ENCODE measurements around the gene PRDM12.

The PRDM12 gene

DNA sequence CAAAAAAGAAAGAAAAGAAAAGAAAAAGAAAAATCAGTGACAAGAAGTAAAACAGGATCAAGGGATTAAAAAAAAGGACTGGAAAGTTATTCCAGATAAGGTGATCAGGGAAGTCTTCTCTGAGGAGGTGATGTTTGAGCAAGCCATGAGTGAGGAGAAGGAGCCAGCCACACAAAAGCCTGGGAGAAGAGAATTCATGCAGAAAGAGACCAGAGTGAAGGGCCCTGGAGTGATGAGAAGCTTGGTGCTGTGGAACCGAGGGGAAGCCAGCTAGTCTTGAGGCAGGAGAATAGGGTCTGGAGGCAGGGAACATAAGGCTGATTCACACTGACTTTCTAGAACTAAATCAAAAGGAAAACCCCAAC is 25.2 kb downstream of the PRDM12 start:
- H3K4me3 ChIP-seq (ENCODE audit: low read length), result no peak overlapping the region
- TF ChIP-seq, protein P1, sequence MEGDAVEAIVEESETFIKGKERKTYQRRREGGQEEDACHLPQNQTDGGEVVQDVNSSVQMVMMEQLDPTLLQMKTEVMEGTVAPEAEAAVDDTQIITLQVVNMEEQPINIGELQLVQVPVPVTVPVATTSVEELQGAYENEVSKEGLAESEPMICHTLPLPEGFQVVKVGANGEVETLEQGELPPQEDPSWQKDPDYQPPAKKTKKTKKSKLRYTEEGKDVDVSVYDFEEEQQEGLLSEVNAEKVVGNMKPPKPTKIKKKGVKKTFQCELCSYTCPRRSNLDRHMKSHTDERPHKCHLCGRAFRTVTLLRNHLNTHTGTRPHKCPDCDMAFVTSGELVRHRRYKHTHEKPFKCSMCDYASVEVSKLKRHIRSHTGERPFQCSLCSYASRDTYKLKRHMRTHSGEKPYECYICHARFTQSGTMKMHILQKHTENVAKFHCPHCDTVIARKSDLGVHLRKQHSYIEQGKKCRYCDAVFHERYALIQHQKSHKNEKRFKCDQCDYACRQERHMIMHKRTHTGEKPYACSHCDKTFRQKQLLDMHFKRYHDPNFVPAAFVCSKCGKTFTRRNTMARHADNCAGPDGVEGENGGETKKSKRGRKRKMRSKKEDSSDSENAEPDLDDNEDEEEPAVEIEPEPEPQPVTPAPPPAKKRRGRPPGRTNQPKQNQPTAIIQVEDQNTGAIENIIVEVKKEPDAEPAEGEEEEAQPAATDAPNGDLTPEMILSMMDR (conservative IDR thresholded peaks at IDR 0.05; ENCODE audit: low read depth, low read length), result no peak
- no peak for DNase-seq (ENCODE audit: low read depth)

- peak overlapping the region; percentile 2 for H3K4me3 ChIP-seq (ENCODE audit: low read length)
- DNase-seq (ENCODE audit: low read depth), result no peak
- TF ChIP-seq, protein P1 (conservative IDR thresholded peaks at IDR 0.05; ENCODE audit: low read depth, low read length), result no peak
Observed at GRCh38 chr9:130689937-130690700, 25.7 kb downstream of the PRDM12 start.

GRCh38 chr9:130692321-130692720 is 27.9 kb downstream of the PRDM12 start:
- DNase-seq (ENCODE audit: low read depth), result no peak
- TF ChIP-seq, protein P1 (conservative IDR thresholded peaks at IDR 0.05; ENCODE audit: low read depth, low read length), result peak; percentile 63
- H3K4me3 ChIP-seq (ENCODE audit: low read length), result peak overlapping the region; percentile 17

DNA sequence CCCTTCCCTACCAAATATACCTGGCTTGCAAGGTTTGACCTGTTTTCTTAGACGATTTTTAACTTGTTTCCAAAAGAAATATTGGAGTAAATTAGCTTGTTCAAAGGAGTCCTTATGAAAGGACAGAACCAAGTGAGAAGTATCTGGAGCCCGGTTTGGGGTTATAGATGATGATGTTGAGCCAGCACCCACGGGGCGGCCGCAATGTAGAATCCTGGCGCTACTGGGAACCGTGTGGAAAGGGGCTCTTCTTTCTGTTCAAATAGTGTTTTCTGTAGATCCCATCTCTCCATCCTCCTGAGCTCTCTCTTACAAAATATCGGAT is 28.7 kb downstream of the PRDM12 start:
- DNase-seq (ENCODE audit: low read depth), result no peak
- TF ChIP-seq, protein P1 (conservative IDR thresholded peaks at IDR 0.05; ENCODE audit: low read depth, low read length), result no peak
- H3K4me3 ChIP-seq (ENCODE audit: low read length), result peak overlapping the region; percentile 87

DNA sequence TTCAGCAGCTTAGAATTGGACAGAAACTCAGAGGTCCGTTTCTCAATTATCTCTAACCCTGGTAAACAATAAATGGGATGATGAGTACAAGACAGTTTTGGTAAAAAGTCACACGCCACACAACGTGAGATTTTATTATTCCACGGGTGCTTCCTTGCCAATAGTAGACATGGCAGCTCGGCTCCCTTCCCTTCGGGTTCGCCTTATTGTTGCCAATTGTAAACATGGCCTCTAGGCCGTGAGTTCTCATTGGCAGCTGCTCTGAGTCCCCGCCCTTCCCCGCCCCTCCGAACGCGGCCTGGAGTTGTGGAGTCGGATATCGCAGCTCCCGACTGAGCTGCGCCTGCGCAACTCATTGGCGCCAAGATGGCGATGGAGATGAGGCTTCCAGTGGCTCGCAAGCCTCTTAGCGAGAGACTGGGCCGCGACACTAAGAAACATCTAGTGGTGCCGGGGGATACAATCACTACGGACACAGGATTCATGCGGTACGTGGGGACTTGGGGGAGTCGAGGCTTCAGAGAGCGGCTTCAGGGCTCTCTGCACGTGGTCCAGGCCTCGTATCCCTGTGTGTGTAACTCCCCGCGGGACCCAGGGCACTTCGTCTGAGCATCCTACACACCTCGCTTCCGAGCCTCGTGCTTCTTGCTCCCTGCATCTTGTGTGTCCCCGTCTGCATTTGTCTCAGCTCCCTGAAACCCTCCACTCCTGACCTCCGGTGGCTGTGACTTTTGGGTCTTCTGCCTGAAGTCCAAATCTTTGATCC is 29.2 kb downstream of the PRDM12 start, which contains the start of gene EXOSC2:
Gene EXOSC2 (plus strand): TSS at position 355 of the 766 bp plus-strand sequence. CDS start 12 bp downstream, at position 367.
- DNase-seq (ENCODE audit: low read depth), result peak; percentile 92
- peak within 1 kb of the TSS; percentile 87 for H3K4me3 ChIP-seq (ENCODE audit: low read length)
- TF ChIP-seq, protein P1 (conservative IDR thresholded peaks at IDR 0.05; ENCODE audit: low read depth, low read length), result no peak

DNA sequence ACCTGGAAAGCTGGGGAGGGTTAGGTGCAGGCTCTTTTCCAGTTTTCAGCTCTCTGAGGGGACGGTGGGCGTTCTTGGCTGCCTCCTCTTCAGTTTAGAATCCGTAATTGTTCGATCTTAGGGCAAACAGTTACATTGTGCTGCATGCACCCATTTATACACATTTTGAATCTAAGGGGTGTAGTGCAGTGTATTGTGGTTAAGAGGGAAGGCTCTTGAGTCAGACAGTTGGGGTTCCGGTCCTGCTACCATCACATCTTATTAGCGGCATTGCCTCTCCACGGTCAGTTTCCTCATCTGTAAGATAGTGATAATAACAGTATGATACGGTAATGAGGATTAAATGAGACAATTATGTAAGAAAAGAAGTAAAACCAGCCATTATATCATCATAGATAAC is 29.8 kb downstream of the PRDM12 start:
- no peak for DNase-seq (ENCODE audit: low read depth)
- peak overlapping the region; percentile 87 for H3K4me3 ChIP-seq (ENCODE audit: low read length)
- TF ChIP-seq, protein P1 (conservative IDR thresholded peaks at IDR 0.05; ENCODE audit: low read depth, low read length), result no peak

Data from retinal pigment epithelial cell (primary cell).